Measurements from ENCODE around the gene EDEM1.

The EDEM1 gene

DNA sequence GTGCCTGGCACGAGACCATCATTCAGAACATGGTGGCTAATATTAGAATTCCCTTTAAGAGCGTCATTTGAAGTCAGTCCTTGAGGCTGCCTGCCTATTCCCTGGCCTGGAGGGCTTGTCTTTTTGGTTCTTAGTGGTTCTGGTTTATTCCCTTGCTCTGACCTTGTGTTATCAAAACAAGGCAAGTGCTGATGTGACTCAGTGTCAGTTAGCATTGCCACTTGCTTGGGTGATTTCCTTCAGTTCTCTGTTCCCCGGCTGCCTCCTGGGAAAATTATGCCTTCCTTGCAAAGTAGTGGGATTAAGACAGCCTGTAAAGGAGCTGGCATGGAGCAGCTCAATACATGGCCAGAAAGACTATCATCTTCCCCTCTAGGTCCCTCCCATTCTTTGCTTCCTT lies 64.6 kb downstream of the EDEM1 start:
- no peaks in the 10 kb centered on the region for H4K20me1 ChIP-seq (ENCODE audit: low read depth, low read length)
- no peaks in the 10 kb centered on the region for H3K9me2 ChIP-seq (replicated peaks; ENCODE audit: insufficient read depth, low read length)
- H3K9ac ChIP-seq (ENCODE audit: low read length) = no peak overlapping the region
- H3K4me2 ChIP-seq (ENCODE audit: low read depth, low read length, poor library complexity, severe bottlenecking) = no peak overlapping the region
- no peak overlapping the region for H2AFZ ChIP-seq (ENCODE audit: low read depth, low read length, severe bottlenecking)
- TF ChIP-seq CTCF (IDR thresholded peaks at IDR 0.05; ENCODE audit: insufficient read depth, low read length, poor library complexity, severe bottlenecking) = no peak
- H3K4me3 ChIP-seq (ENCODE audit: insufficient read depth, low read length, poor library complexity, severe bottlenecking) = no peak overlapping the region
- no peaks in the 10 kb centered on the region for H3K36me3 ChIP-seq (ENCODE audit: low read length)
- H3K79me2 ChIP-seq (ENCODE audit: insufficient read depth, low read length) = no peaks in the 10 kb centered on the region
- no peaks in the 10 kb centered on the region for H3K27me3 ChIP-seq (ENCODE audit: low read length)
- H3K9me3 ChIP-seq (ENCODE audit: insufficient read depth, low read length) = no peaks in the 10 kb centered on the region
- H3K27ac ChIP-seq (ENCODE audit: low read depth, low read length) = no peak overlapping the region
- H3F3A ChIP-seq (ENCODE audit: insufficient read depth) = no peaks in the 10 kb centered on the region

DNA sequence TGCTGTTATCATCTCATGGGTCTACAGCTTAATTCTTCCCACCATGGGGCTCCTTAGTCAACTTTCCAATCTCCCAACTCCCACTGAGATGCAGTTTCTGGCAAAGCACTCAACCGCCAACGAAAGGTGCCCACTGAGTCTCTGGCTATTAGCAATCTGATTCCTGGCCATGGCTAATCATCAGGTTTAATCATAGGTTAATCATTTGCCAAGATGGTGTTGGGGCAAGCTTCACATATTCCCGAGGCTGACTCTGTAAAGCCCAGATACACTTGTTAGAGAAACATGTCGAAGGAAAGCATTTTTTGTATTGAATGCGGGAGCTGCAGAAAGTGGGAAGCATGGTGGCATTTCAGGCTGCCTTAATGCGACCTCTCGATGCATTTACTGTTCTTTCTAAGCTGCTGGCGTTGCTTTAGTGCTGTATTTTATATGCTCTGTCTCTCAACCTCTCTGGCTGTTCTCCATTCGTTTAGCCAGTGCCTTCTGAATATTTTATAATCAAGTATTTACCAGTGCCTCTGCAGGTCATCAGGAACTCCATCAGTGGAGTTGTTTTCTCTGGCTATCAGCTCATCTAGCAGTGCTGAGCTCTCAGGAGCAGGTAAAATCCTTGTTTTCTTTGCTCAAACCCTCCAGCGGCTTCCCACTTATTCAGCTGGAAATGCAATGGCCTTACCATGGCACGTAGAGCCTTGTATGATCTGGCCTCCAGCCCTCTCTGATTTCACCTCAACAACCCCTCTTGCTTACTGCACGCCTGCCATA lies 67.0 kb downstream of the EDEM1 start:
- Histone ChIP-seq H3F3A (ENCODE audit: insufficient read depth) (no peaks in the 10 kb centered on the region), H2AFZ (ENCODE audit: low read depth, low read length, severe bottlenecking) (no peak overlapping the region), H3K9me2 (replicated peaks; ENCODE audit: insufficient read depth, low read length) (no peaks in the 10 kb centered on the region), H4K20me1 (ENCODE audit: low read depth, low read length) (no peaks in the 10 kb centered on the region), H3K9ac (ENCODE audit: low read length) (no peak overlapping the region), H3K27ac (ENCODE audit: low read depth, low read length) (no peak overlapping the region), H3K36me3 (ENCODE audit: low read length) (no peaks in the 10 kb centered on the region), H3K4me2 (ENCODE audit: low read depth, low read length, poor library complexity, severe bottlenecking) (no peak overlapping the region), H3K79me2 (ENCODE audit: insufficient read depth, low read length) (no peaks in the 10 kb centered on the region), H3K27me3 (ENCODE audit: low read length) (no peaks in the 10 kb centered on the region), H3K9me3 (ENCODE audit: insufficient read depth, low read length) (no peaks in the 10 kb centered on the region), H3K4me3 (ENCODE audit: insufficient read depth, low read length, poor library complexity, severe bottlenecking) (no peak overlapping the region)
- TF ChIP-seq EZH2phosphoT487 (conservative IDR thresholded peaks at IDR 0.05; ENCODE audit: low read length) = no peak
- no peak for TF ChIP-seq CTCF (IDR thresholded peaks at IDR 0.05; ENCODE audit: insufficient read depth, low read length, poor library complexity, severe bottlenecking)

DNA sequence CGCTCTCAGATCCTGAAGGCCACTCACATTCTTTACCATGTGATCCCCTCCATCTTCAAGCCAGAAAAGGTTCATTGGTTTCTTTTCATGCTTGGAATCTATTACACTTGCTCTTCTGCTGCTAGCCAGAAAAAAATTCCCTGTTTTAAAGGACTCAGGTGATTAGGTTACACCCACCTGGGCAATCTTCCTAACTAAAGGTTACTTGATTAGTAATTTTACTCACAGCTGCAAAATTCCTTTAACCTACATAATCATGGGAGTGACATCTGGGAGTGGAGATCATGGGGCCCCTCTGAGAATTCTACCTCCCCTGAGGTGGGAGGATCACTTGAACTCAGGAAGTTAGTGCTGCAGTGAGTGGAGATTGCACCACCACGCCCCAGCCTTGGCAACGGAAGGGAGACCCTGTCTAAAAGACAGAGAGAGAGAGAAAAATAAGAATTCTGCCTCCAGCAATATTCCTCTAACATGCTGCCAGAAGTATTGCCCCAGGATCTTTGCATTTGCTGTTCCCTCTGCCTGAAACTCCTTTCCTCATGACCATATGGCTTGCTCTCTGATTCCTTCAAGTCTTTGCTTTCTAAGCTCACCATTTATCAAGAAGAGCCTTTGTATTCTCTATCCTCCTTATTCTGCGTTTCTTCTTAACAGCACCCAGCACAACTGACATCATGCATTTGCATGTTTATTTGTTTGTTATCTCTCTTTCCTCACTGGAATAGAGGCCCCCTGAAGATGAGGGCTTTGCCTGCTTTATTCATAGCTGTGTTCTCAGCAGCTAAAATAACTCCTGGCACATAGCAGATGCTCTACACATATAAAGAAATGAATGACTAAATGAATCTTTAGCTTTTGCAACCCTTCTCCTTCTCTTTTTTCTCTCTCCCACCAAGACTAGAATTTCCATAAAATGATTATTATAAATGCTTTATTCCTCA lies 68.2 kb downstream of the EDEM1 start:
- Histone ChIP-seq H3K4me3 (ENCODE audit: insufficient read depth, low read length, poor library complexity, severe bottlenecking) (no peak overlapping the region), H4K20me1 (ENCODE audit: low read depth, low read length) (no peaks in the 10 kb centered on the region)

More for the DNA sequence above, 68.2 kb downstream of the EDEM1 start:
- Histone ChIP-seq H3K9me3 (ENCODE audit: insufficient read depth, low read length) (no peaks in the 10 kb centered on the region), H3K79me2 (ENCODE audit: insufficient read depth, low read length) (no peaks in the 10 kb centered on the region), H3K9ac (ENCODE audit: low read length) (no peak overlapping the region), H2AFZ (ENCODE audit: low read depth, low read length, severe bottlenecking) (no peak overlapping the region), H3K27me3 (ENCODE audit: low read length) (no peaks in the 10 kb centered on the region), H3K27ac (ENCODE audit: low read depth, low read length) (no peak overlapping the region), H3K36me3 (ENCODE audit: low read length) (no peaks in the 10 kb centered on the region), H3K9me2 (replicated peaks; ENCODE audit: insufficient read depth, low read length) (no peaks in the 10 kb centered on the region), H3F3A (ENCODE audit: insufficient read depth) (no peaks in the 10 kb centered on the region), H3K4me2 (ENCODE audit: low read depth, low read length, poor library complexity, severe bottlenecking) (no peak overlapping the region)
- no peak for TF ChIP-seq CTCF (IDR thresholded peaks at IDR 0.05; ENCODE audit: insufficient read depth, low read length, poor library complexity, severe bottlenecking)
- TF ChIP-seq EZH2phosphoT487 (conservative IDR thresholded peaks at IDR 0.05; ENCODE audit: low read length) = no peak
